NCI-H2196 treated with DMSO at 0.1 percent for 48 hours (cell line): ENCODE data around the gene RALB.
"Not testable (repeated sequence)": the region's sequence is repeated elsewhere in the genome, so short reads cannot be mapped to it uniquely, and the experiment has no call there.

ENCODE experiments used
- DNase-seq: peaks from one replicate; lab custom pipeline; 2025; ENCODE audit not compliant: unreplicated experiment; lab: John Stamatoyannopoulos, UW

Gene RALB

GRCh38 chr2:120243211-120243610 lies 9.4 kb upstream of the RALB start:
- DNase-seq, result no peak

GRCh38 chr2:120243875-120244553 lies 8.6 kb upstream of the RALB start:
- DNase-seq, result no peak

- DNase-seq, result no peak
Observed at GRCh38 chr2:120244656-120245519, 7.8 kb upstream of the RALB start.

GRCh38 chr2:120245520-120246332 lies 6.9 kb upstream of the RALB start:
- no peak for DNase-seq

GRCh38 chr2:120246546-120247300 lies 5.9 kb upstream of the RALB start:
- no peak for DNase-seq

- DNase-seq, result no peak
Observed at GRCh38 chr2:120247851-120248250, 4.8 kb upstream of the RALB start.

GRCh38 chr2:120250640-120251039 lies 2.0 kb upstream of the RALB start:
- DNase-seq, result no peak

GRCh38 chr2:120251078-120251477 lies 1.6 kb upstream of the RALB start:
- no peak for DNase-seq

- DNase-seq, result no peak
Observed at GRCh38 chr2:120251880-120252224, 800 bp upstream of the RALB start.

- no peak for DNase-seq
Observed at GRCh38 chr2:120253021-120253882, 600 bp downstream of the RALB start.

- no peak for DNase-seq
Observed at GRCh38 chr2:120254178-120254577, 1.5 kb downstream of the RALB start.

GRCh38 chr2:120255071-120255470 lies 2.4 kb downstream of the RALB start:
- no peak for DNase-seq

- no peak for DNase-seq
Observed at GRCh38 chr2:120255986-120256650, 3.5 kb downstream of the RALB start.

GRCh38 chr2:120256651-120257000 lies 4.0 kb downstream of the RALB start:
- no peak for DNase-seq

GRCh38 chr2:120257522-120257921 lies 4.9 kb downstream of the RALB start:
- DNase-seq, result no peak

GRCh38 chr2:120258196-120258595 lies 5.5 kb downstream of the RALB start:
- DNase-seq, result no peak

GRCh38 chr2:120259939-120260338 lies 7.3 kb downstream of the RALB start:
- DNase-seq, result not testable (repeated sequence)

- no peak for DNase-seq
Observed at GRCh38 chr2:120260736-120261135, 8.1 kb downstream of the RALB start.

GRCh38 chr2:120261387-120262006 lies 8.8 kb downstream of the RALB start:
- no peak for DNase-seq
